DMS53 treated with DMSO at 0.1 percent for 48 hours (cell line): ENCODE results near the gene PKM.

ENCODE experiments used
- DNase-seq: peaks from one replicate; lab custom pipeline; 2025; ENCODE audit not compliant: unreplicated experiment; lab: John Stamatoyannopoulos, UW

Gene PKM

DNA sequence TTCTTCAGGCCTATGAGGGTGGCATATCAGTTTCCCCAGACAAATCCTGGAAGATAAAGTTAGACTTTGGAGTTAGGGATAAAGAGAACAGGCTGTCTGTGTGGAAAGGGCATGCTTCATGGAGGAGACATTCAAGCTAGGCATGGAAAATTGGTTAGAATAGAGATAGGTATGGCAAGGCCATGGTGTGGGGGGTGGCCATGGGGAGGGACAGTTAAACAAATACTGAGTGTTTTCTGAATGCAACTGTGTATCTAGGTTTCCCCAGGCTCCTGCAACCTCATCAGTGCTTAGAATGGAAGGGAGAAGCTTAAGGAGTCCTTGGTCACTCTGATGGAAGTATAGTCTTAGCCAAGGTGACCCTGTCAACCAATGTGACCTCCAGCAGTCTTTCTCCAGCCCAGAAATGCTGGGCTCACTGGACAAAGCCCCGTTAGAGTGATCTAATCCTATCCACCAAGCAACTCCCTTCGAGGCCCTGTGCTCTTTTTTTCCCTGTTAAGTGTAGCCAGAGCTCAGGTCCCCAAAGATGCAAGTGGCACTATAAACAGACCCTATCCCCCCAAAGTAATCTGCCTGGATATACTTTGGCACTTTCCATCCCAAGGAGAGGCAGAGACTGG is 5.5 kb upstream of the PKM start:
- DNase-seq = no peak

DNA sequence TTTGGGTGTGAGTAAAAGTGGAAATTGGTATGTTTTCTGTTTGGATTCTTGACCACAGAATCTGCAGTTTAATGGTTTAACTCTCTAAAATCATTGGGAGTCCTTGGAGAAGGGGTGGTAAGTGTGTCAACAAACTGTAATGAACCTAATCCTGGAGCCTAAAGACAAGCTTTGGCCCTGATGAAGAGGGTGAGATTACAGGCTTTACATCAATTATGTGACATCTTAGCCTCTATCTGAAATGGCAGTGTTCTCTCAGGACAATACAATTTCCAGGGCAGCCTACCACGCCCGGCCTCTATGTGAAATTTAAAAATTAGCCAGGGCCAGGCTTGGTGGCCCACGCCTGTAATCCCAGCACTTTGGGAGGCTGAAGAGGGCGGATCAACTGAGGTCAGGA is 4.3 kb upstream of the PKM start:
- DNase-seq = no peak

DNA sequence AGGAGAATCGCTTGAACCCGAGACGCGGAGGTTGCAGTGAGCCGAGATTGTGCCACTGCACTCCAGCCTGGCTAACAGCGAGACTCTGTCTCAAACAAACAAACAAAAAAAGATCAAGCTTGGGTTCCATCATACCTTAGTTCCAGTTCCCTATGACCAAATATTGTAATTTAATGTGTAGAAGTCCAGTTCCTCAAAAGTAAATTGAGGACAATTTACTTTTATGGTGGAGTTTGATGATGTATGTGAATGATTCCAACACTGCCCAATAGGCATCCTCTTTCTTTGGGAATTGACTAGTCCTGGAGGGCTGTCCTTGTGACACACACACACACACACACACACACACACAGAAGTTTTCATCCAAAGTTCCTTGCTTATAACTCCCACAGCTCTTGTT is 2.8 kb upstream of the PKM start:
- no peak for DNase-seq

DNA sequence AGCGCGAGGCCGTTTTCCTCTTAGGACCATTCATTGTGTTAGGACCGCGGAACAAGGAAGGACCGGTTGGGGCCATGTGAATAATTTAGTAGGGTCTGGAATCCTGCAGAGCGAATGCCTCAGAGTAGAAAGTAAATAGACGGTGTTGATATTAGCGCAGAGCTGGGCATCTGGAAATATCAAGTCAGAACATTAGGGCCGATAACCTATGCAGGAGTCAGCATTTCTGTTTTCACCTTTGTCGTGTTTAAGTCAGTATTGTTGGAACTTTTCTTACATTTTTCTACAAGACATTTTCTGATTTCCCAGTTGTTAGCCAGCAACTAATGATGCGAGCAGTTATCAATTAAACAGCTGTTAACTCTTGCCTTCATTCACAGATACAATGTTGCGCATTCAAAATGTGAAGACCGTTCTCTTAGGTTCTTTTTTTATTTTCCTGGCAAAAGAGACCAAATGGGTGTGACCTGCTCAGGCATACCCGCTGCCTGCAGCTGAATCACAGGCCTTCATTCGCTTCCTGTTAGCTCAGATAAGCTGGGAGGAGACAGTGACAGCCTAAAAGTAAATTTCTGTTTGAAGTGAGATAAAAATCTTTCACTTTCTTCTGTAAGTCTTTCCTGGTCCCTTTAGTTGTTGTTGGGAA is 966 bp upstream of the PKM start:
- DNase-seq = peak; percentile 53

DNA sequence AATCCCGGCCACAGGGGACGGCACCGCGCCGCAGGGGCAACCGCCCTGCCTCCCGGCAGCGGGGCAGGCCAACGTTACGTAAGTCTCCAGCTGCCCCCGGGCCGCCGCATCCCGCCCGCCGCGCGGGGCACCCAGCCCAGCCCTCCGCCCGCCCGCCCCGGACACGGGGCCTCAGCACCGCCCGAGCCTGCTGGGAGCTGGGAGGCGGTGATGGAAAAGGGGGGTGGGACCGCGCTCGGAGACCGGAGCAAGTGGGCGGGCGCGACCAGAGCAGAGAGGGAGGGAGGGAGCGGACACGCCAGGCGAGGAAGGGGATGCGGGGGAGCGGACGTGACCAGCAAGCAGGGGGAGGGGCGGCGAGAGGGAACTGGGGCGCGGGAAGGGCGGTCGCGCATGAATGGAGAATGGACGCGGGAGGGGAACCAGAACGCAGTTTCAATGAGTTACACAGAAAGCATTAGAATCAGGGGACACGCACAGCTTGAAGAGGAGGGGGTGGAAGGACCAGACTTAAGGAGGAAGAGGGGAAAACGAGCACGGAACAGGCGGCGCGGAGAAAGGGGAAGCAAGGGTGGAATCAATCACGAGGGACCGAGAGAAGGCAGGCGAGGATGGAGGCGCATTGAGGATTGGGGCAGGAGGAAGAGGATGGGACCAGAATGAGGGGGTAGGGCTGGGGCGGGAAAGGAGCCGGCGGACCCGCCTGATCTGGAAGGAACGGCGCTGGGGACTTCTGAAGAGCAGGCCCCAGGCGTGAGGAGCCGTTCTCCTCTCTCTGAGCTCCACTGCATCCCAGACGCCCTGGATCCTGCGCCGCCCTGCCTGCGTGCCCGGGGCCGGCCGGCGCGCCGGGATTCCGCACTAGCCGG is 559 bp downstream of the PKM start:
- peak; percentile 59 for DNase-seq

DNA sequence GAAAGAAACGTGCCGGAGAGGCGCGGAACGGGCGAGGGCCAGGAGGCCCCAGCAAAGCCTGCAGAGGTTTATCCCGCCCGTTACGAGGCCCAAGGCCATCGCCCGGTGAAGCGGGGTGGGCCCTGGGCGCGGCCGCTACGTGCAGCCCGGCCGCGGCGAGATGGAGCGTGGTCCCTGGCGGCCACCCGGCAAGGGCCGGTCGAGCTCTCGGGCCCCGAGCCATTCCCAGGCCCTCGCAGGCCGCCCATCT is 1.1 kb downstream of the PKM start:
- no peak for DNase-seq

DNA sequence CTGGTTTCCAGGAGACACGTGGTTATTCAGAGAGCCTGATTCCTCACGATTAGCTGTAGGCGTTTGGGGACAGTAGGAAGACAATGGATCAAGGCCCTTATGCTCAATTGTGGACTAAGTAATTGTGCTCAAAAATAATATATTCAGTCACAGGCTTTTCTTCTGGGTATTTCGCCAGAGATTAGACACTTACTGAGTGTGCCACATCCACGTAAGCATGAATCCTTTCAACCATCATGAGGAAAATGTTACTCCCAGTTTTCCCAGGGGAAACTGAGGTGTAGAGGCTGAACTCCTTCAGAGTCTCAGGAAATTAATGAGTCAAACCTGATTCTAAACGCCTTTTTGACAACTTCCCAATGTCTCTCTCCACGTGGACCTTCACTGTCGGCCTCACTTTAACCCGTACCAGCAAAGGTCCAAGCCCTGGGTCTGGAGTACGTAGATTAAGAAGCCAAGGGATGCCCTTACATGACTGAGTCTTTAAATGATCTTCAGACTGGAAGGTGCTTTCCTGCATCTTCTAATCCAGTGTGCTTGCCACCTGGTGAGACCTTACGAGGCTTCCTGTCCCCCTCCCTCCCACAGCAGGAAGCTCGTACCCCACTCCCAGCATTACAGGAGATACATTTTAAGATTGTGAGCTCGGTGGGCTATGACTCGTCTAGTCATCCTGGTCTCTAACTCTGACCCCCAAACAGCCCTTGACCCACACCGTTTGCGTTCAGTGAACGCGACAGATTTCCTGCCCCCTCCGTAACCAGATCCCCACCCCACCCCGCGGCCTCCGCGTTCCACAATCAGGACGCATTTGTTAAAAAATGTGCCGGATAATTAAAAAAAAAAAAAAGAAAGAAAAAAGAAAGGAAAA is 1.7 kb downstream of the PKM start:
- no peak for DNase-seq

DNA sequence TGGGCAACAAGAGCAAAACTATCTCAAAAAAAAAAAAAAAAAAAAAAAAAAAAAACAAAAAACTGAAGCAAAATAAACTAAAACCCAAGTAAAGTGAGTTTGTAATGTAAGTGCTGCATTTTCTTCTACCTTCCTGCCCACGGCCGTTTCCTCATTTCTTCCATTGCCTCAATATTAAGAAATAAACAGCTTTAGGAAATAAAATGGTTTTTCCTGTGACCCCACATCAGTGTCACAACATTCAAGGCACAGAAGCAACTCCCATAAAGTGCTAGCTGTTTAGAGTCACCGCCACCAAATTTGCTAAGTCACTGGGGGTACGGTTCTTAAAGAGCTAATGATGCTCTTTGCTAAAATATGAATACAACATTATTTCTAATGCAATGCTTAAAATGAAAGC is 3.3 kb downstream of the PKM start:
- no peak for DNase-seq

DNA sequence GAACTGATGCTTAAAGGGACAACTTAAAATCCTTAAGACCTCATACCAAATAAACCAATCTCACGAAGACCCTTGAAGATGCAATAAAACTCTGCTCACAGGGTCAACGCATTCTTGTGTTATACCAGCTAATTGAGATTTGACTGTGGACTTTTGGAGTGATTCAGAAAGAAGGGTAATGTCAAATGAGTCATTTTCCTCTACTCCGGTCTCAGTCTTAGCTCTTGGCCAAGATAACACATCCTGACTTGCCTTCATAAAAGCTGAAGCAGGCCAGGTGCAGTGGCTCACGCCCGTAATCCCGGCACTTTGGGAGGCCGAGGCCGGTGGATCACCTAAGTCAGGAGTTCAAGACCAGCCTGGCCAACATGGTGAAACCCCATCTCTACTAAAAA is 3.8 kb downstream of the PKM start:
- no peak for DNase-seq

DNA sequence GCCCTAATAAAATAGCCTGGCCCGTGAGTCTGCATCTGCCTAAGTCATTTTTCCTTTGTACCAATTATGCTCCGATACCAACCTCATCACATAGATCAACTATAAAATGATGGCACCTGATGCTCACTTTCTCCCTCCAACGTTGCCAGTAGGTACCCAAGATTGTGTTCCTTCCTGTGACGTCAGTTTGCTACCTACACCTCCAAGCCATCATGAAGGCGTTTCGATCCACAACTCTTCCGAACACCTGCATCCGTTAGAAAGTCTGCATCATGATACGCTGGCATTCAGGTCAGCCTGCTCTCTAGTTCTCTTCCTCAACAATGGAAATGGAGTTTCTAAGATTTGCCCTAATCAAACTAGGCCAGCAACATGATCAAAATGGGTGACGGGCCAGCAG is 7.7 kb downstream of the PKM start:
- DNase-seq = no peak

DNA sequence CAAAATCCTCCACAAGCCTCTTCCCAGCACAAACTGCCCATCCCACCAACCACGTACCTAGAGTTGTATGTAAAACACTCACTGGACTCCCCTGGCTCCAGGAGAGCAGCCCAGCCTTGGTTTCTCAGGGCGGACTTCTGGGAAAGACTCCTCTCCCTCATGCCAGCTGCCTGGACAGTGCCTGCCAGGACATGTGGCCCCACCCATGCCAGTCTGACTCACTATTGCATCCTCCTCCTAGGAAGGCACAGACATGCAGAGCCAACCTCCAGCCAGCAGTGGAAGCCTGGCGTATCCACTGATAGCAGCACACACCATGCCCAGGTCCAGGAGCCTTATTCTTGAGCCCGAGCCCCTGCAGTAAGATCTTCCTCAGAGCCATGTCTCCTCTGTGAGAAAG is 8.6 kb downstream of the PKM start:
- DNase-seq = no peak

DNA sequence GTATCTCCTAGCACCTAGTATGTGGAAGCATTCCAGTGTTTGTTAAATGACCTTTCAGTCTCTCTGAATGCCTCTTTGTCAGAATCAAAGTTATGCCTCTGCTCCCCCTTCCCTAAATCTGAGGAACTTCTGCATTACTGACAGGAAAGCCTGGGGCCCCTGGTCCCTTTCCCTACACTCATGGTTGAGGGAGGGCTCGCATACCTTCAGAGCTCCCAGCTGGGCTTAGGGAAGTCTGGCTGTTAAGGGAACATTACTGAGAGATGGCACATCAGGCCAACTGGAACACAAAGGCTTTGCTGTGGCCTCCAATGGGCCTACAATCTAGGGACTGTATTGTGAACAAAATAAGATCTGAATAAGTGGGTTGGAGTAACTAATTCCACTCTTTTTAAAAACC is 10.3 kb downstream of the PKM start:
- DNase-seq = no peak

DNA sequence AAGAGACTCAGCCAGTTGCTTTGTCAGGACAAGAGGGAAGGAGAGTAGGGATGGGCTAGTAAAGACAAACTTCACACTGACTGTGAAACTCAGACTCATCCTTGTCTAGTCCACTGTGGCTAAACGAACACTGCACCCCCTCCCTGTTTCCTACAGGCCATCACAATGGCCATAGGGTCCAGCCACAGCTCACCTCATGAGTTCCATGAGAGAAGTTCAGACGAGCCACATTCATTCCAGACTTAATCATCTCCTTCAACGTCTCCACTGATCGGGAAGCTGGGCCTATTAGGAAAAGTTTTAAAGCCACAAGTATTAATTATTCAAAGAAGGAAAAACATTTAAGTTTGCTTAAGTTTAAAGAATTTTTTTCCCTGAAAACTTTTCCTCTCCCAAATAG is 13.8 kb downstream of the PKM start:
- DNase-seq = no peak

DNA sequence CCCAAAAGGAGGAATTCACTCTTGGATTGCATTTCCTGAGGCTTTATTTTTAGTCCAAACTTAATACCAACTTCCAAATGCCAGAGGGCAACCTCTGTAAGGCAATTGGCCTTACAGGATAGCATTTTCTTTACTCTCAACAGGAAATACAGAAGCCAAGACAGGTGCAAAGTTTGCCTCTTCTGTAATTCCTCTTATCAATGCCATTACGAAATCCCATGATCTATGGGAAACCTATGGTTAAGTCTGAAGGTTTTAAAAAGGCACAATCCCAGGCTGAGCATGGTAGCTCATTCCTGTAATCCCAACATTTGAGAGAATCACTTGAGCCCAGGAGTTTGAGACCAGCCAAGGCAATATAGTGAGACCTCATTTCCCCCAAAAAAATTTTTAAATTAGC is 14.9 kb downstream of the PKM start:
- no peak for DNase-seq

DNA sequence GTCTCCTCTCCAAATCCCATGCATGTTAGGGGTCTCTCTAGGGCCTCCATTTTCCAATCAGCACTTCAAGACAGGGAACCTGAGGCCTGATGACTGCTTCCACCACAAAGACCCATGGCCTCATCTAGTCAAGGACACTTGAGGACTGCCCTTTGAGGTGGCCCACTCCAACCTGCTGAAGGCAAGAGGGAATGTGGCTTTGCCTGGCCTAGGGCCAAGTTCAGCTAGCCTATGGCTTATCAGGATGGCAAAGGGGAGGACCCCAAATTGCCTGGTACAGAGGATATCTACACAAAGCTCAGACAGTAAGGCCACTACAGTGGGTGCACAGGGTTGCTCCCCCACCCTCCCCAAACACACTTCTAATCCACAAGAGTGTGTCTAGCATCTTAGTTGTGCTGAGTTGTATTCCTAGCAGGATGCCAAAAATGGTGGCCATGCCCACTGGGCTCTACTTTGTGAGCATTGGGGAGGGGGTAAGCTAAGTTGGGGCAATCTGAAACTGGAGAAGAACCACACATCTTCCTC is 23.4 kb downstream of the PKM start:
- DNase-seq = no peak

DNA sequence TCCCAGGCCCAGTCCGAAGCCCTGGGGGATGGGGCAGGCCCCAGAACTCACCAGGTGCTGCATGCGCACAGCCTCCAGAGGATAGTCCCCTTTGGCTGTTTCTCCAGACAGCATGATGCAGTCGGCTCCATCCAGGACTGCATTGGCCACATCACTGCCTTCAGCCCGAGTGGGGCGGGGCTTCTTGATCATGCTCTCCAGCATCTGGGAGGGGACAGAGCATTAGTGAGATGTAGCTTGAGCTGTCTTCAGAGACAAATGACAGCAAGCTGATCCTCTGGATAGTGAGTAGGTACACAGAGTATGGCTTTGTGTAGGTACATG is 24.4 kb downstream of the PKM start:
- DNase-seq = no peak

DNA sequence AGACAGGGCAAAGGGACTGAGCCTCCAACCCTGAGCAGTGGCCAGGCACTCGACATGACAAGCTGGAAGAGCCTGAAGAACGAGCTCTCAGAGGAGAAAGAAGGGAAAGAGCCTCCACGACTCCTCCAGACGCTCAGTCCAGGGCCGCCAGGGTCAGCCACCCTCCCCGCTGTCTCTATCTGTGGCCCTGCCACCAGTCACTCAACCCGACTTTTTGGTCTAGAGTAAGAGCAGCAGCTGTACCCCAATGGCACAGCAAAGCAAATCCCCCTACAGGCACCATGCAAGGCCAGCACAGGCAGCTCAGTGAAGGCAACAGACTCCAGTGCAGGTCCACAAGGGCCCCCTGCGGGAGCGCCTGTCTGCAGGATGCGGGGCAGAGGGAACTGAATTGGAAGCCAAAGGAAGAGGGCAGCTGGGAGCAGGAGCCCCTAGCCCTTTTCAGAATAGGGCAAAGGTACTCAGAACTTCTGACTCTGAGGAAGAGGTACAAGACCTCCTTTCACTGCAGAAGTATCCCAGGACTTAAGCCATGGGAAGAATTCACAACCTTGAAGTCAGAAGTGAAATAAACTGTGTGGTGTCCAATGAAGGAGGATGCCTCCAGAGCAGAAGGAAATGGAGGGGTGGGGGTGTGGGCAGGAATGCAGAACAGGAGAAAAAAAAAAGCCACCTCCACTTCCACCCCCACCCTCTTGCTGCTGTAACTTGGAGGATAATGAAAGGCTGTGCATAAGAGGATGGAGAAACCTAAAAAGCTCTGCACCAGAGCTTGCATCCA is 24.9 kb downstream of the PKM start:
- no peak for DNase-seq

DNA sequence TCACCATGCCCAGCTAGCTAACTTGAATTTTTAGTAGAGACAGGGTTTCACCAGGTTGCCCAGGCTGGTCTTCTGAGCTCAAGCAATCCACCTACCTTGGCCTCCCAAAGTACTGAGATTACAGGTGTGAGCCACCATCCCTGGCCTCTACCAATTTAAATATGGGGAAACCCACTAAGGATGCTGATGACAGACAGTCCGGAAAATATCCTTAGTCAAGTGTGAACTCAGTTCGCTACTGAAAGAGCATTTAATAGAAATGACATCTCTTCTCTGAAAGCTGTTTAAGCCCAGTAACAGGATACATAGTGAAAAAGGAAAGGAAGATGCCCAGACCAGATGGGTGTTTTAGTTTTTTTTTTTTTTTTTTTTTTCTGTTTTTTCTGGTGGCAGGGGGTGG is 25.7 kb downstream of the PKM start:
- no peak for DNase-seq

DNA sequence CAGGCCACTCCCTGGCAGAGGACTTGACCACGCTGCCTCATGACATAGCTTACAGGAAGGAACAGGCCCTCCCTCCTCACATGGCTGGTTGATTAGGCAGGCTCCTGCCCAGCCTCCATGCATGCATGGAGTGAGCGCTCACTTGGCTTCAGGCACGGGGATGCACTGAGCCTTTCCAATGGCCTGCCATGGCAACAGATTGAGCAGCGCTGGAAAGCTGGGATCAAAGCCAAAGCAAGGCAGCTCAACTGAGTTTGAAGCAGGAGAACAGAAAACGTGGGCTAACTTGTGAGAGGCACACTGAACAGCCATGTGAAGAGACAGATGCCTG is 27.5 kb downstream of the PKM start:
- no peak for DNase-seq

DNA sequence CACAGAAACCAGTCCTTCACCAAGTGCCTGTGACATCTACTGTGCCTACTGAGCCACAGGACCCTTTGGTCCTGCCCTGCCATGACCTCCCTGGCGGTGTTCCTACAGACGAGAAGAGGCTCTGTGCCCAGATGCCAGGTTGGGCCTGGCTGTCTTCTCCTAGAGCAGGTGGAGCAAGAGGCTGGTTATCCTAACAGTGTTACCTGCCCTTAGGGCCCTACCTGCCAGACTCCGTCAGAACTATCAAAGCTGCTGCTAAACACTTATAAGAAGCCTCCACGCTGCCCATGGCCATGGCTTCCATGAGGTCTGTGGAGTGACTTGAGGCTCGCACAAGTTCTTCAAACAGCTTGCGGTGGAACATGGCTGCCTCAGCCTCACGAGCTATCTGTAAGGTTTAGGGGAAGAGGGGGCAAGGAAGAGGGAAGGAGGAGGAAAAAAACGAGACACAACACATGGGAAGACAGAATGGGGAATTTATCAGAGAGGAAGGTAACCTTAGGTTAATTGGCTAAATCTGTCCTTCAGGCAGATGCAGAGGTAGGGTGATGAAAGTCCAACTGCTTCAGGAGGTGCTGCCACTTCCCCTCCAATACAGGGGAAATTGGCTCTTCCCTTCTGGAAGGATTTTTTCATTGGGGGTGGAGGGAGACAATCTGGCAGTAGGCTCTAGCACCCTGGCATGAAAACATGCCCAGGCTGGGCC is 28.0 kb downstream of the PKM start:
- no peak for DNase-seq
